Measurements from ENCODE around the gene NKAPL.

- TF ChIP-seq EZH2 (IDR thresholded peaks at IDR 0.05; ENCODE audit: low read length, missing control alignments) = no peak
- TF ChIP-seq, protein P1, sequence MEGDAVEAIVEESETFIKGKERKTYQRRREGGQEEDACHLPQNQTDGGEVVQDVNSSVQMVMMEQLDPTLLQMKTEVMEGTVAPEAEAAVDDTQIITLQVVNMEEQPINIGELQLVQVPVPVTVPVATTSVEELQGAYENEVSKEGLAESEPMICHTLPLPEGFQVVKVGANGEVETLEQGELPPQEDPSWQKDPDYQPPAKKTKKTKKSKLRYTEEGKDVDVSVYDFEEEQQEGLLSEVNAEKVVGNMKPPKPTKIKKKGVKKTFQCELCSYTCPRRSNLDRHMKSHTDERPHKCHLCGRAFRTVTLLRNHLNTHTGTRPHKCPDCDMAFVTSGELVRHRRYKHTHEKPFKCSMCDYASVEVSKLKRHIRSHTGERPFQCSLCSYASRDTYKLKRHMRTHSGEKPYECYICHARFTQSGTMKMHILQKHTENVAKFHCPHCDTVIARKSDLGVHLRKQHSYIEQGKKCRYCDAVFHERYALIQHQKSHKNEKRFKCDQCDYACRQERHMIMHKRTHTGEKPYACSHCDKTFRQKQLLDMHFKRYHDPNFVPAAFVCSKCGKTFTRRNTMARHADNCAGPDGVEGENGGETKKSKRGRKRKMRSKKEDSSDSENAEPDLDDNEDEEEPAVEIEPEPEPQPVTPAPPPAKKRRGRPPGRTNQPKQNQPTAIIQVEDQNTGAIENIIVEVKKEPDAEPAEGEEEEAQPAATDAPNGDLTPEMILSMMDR (conservative IDR thresholded peaks at IDR 0.05 in 1 of 2, IDR thresholded peaks at IDR 0.05 in 1 of 2; ENCODE audit: low read depth in 1 of 2, low read length in 2 of 2) = no peak
Observed at GRCh38 chr6:28243946-28244345, 15.2 kb upstream of the NKAPL start.

All from fibroblast of lung (primary cell).